ENCODE results near the gene PALM. TPM values are rescaled to one million over a fixed set of nuclear protein-coding genes. Genes with fewer than 3 reads are reported as not detected.

PALM gene
- total RNA-seq, 3 donors from 2014 or later, result 8.1 to 58.4 (median 13.0) TPM

DNA sequence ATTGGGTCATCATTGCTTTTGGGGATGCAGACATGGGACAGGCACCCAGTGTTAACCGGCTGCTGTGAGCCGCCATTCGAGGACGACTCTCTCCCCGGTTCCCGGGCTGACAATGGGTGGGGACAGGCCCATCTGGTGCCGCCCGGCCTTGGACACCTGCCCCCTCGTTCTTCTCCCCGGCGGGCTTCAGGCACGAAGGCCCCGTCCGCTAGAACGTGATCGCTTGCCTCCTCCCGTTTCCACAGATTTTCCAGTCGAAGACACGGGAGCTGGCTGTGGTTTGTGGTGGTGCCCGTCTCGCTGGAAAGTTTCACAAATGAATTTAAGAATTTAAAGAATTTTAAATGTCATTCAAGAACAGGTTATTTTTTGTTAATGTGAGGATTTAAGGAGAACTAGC lies 2.0 kb downstream of the PALM start:
- ATAC-seq, result no peak
- Histone ChIP-seq H3K4me3 (no peak overlapping the region), H3K9me3 (peaks cover 4% of the 10 kb centered on the region)

DNA sequence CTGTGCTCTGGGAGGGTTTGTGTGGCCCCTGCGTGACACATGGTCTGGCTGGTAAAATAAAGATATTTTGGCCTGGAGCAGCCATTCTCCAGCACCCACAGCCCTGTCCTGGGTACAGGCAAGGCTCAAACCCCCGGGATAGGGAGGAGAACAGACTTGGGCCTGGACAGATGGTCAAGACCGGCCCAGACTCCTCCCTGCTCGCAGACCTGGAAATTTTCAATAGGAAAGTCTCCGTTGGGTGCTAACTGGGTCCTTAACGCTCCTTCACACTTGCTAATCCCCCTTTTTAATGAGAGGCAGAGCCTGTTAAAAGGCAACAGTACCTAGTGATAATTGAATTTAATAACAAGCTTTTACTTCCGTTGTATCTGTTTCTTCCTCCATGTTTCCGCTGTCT lies 2.5 kb downstream of the PALM start:
- no peaks in the 10 kb centered on the region for H3K36me3 ChIP-seq (ENCODE audit: low read depth)
- DNase-seq (no peak), ATAC-seq (no peak)
- TF ChIP-seq, protein P1, sequence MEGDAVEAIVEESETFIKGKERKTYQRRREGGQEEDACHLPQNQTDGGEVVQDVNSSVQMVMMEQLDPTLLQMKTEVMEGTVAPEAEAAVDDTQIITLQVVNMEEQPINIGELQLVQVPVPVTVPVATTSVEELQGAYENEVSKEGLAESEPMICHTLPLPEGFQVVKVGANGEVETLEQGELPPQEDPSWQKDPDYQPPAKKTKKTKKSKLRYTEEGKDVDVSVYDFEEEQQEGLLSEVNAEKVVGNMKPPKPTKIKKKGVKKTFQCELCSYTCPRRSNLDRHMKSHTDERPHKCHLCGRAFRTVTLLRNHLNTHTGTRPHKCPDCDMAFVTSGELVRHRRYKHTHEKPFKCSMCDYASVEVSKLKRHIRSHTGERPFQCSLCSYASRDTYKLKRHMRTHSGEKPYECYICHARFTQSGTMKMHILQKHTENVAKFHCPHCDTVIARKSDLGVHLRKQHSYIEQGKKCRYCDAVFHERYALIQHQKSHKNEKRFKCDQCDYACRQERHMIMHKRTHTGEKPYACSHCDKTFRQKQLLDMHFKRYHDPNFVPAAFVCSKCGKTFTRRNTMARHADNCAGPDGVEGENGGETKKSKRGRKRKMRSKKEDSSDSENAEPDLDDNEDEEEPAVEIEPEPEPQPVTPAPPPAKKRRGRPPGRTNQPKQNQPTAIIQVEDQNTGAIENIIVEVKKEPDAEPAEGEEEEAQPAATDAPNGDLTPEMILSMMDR (IDR thresholded peaks at IDR 0.05), result no peak
- H3K4me3 ChIP-seq, result no peak overlapping the region
- H3K9me3 ChIP-seq, result peaks cover 4% of the 10 kb centered on the region
- H3K4me1 ChIP-seq (ENCODE audit: low read depth), result peaks cover 4% of the 10 kb centered on the region
- intact Hi-C loops (cut with DNase I, micrococcal nuclease), result no loop called here

More for the DNA sequence above, 2.0 kb downstream of the PALM start:
- Histone ChIP-seq H3K36me3 (ENCODE audit: low read depth) (no peaks in the 10 kb centered on the region), H3K4me1 (ENCODE audit: low read depth) (peaks cover 4% of the 10 kb centered on the region)
- DNase-seq, result no peak
- intact Hi-C loops (cut with DNase I, micrococcal nuclease), result no loop called here
- TF ChIP-seq, protein P1 (IDR thresholded peaks at IDR 0.05), result no peak

DNA sequence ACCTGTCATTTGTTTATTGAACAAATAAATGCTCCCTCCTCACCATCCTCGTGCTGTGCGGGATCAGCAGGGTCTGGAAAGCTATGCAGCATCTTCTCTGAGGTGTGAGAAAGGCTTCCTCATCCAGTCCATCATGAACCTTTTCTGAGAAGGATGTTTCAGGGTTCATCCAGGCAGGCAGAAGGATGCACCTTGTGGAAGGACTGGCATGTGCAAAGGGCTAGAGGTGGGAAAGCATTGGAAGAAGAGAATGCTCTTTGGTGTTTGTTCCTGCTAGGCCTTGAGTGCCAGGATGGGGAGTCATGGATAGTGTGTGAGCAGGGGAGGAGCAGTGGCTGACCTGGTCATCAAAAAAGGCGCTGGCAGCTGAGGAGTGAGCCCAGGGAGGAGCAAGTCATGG lies 6.6 kb downstream of the PALM start:
- Histone ChIP-seq H3K36me3 (ENCODE audit: low read depth) (no peaks in the 10 kb centered on the region), H3K9me3 (peaks cover 4% of the 10 kb centered on the region), H3K4me1 (ENCODE audit: low read depth) (no peaks in the 10 kb centered on the region), H3K4me3 (no peak overlapping the region)
- intact Hi-C loops (cut with DNase I, micrococcal nuclease), result no loop called here
- ATAC-seq (no peak), DNase-seq (no peak)
- TF ChIP-seq, protein P1 (IDR thresholded peaks at IDR 0.05), result no peak

DNA sequence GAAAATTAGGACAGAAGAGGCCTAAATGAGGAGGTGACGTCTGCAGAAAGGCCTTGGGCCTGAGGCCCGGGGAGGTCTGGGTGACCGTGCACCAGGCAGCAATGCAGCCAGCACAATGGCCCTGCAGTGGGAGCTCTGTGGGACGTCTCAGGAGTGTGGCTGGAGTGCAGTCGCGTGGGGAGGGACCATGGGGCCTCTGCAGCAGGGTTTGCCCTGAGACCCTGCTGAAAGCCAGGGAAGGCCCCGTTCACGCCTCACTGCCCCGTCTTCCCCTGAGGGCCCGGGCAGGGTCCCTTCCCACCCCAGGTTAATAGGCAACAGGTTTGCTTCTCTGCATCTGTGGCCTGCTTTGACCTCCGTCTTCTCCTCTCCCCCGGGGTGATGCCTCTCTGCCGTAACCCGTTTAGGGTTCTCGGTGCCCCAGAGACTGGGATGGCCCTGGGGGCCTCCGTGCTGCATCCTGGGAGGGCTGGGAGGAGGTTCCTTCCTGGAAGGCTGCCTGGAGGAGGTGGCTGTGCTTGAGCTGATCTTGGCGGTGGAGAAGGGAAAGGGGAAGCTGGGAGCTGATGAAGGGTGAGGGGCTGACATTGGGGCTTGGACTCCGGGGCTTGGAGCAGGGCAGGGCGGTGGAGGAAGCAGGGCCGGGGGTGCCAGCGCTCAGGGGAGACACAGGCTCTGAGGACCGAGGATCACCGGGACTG lies 9.7 kb downstream of the PALM start:
- intact Hi-C loops (cut with DNase I, micrococcal nuclease), result no loop called here

DNA sequence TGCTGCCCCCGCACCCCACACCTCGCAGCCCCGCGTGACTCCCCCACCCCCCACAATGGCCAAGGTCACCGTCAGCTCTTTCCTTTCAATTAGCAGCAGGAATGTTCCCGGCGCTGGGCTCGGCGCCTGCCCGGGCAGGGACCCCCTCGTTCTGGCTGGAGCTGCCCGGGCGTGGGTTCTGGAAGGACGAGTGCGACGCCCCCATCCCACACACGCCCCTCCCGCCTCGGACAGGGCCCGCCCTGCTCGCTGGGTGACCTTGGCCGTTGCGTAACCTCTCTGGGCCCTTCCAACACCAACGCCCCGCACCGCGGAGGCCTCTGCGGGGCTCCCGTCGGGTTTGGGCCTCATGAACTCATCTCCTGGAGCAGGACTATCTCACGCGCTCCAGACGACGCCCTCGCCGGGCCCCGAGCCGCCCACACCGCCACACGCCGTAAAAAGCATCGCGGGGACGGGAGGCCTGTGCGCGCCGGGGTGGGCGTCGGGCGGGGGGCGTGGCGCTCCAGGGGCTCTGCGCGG lies 10.3 kb downstream of the PALM start:
- ATAC-seq (peak; percentile 42), DNase-seq (peak in 2 of 3 donors; percentile 41 to 67)
- Histone ChIP-seq H3K4me3 (no peak overlapping the region), H3K36me3 (ENCODE audit: low read depth) (no peaks in the 10 kb centered on the region), H3K4me1 (ENCODE audit: low read depth) (no peaks in the 10 kb centered on the region), H3K9me3 (peaks cover 4% of the 10 kb centered on the region)
- intact Hi-C loops (cut with DNase I, micrococcal nuclease), result no loop called here
- TF ChIP-seq, protein P1 (IDR thresholded peaks at IDR 0.05), result no peak

More for the DNA sequence above, 9.7 kb downstream of the PALM start:
- TF ChIP-seq, protein P1 (IDR thresholded peaks at IDR 0.05), result no peak
- H3K4me3 ChIP-seq, result no peak overlapping the region
- peaks cover 4% of the 10 kb centered on the region for H3K9me3 ChIP-seq
- H3K4me1 ChIP-seq (ENCODE audit: low read depth), result no peaks in the 10 kb centered on the region
- DNase-seq (no peak), ATAC-seq (peak; percentile 9)
- H3K36me3 ChIP-seq (ENCODE audit: low read depth), result no peaks in the 10 kb centered on the region
